ENCODE measurements around the gene NPC1. TPM values are rescaled to one million over a fixed set of nuclear protein-coding genes. Genes with fewer than 3 reads are reported as not detected.

NPC1 gene
- total RNA-seq, 1 donor from 2014 or later = 36.5 TPM

- no peaks in the 10 kb centered on the region for H3K9me3 Mint-ChIP-seq
- DNase-seq (no peak), ATAC-seq (ENCODE audit: low read depth) (no peak)
- no peak overlapping the region for H3K27ac Mint-ChIP-seq
- ChIA-PET CTCF (no interaction called here), POLR2A (no interaction called here)
- peaks cover 10% of the 10 kb centered on the region for H3K4me1 Mint-ChIP-seq
- H3K4me3 Mint-ChIP-seq = no peak overlapping the region
- no peak for TF ChIP-seq CTCF (IDR thresholded peaks at IDR 0.05)
- H3K36me3 Mint-ChIP-seq (ENCODE audit: low read depth) = no peaks in the 10 kb centered on the region
- intact Hi-C loops (cut with micrococcal nuclease) = no loop called here
- no peaks in the 10 kb centered on the region for H3K27me3 Mint-ChIP-seq
Observed at GRCh38 chr18:23596183-23596582, 9.9 kb upstream of the NPC1 start.

DNA sequence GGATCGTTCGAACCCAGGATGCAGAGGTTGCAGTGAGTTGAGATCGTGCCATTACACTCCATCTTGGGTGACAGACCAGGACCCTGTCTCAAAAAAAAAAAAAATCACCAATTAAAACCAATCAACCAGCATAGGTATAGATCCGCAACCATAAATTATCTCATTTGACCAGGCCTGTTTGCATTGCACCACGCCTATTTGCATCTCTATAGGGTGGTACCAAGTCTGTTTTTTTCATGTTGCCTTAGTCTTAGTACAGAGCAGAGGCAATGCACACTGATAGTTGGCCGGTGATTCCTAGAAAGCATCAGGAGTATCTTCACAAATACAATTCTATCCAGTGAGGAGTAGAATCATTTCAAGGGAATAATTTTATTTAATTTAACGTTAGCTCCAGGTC lies 9.3 kb upstream of the NPC1 start:
- intact Hi-C loops (cut with micrococcal nuclease) = no loop called here
- ATAC-seq (ENCODE audit: low read depth) = no peak
- no peaks in the 10 kb centered on the region for H3K9me3 Mint-ChIP-seq
- CTCF ChIA-PET = no interaction called here
- TF ChIP-seq CTCF (IDR thresholded peaks at IDR 0.05) = no peak
- no peaks in the 10 kb centered on the region for H3K27me3 Mint-ChIP-seq
- peaks cover 10% of the 10 kb centered on the region for H3K4me1 Mint-ChIP-seq
- no peak for DNase-seq
- H3K4me3 Mint-ChIP-seq = no peak overlapping the region
- H3K27ac Mint-ChIP-seq = no peak overlapping the region
- no peaks in the 10 kb centered on the region for H3K36me3 Mint-ChIP-seq (ENCODE audit: low read depth)
- POLR2A ChIA-PET = no interaction called here

- H3K27me3 Mint-ChIP-seq = no peaks in the 10 kb centered on the region
- ATAC-seq (ENCODE audit: low read depth) = no peak
- no peak for DNase-seq
- ChIA-PET POLR2A (no interaction called here), CTCF (no interaction called here)
- no peak for TF ChIP-seq CTCF (IDR thresholded peaks at IDR 0.05)
- no peaks in the 10 kb centered on the region for H3K9me3 Mint-ChIP-seq
- intact Hi-C loops (cut with micrococcal nuclease) = no loop called here
- peaks cover 10% of the 10 kb centered on the region for H3K4me1 Mint-ChIP-seq
- no peak overlapping the region for H3K27ac Mint-ChIP-seq
- H3K4me3 Mint-ChIP-seq = no peak overlapping the region
- H3K36me3 Mint-ChIP-seq (ENCODE audit: low read depth) = no peaks in the 10 kb centered on the region
Observed at GRCh38 chr18:23593720-23594119, 7.4 kb upstream of the NPC1 start.

GRCh38 chr18:23592911-23593310 lies 6.6 kb upstream of the NPC1 start:
- POLR2A ChIA-PET = interaction anchor here (0.6 kb wide), 1 partner anchor 1964 kb away, joined by 4 read pairs; no protein-coding TSS in a partner anchor
- H3K36me3 Mint-ChIP-seq (ENCODE audit: low read depth) = no peaks in the 10 kb centered on the region
- no peak overlapping the region for H3K4me3 Mint-ChIP-seq
- H3K27ac Mint-ChIP-seq = no peak overlapping the region
- no peaks in the 10 kb centered on the region for H3K9me3 Mint-ChIP-seq
- CTCF ChIA-PET = no interaction called here
- DNase-seq (no peak), ATAC-seq (ENCODE audit: low read depth) (no peak)
- H3K4me1 Mint-ChIP-seq = peaks cover 10% of the 10 kb centered on the region
- no peaks in the 10 kb centered on the region for H3K27me3 Mint-ChIP-seq
- intact Hi-C loops (cut with micrococcal nuclease) = no loop called here
- TF ChIP-seq CTCF (IDR thresholded peaks at IDR 0.05) = no peak

- no peaks in the 10 kb centered on the region for H3K9me3 Mint-ChIP-seq
- ChIA-PET CTCF (interaction anchor here (0.6 kb wide), 1 partner anchor 19 kb away, joined by 3 read pairs; no protein-coding TSS in a partner anchor), POLR2A (no interaction called here)
- ATAC-seq (ENCODE audit: low read depth) = no peak
- intact Hi-C loops (cut with micrococcal nuclease) = no loop called here
- no peak for DNase-seq
- TF ChIP-seq CTCF (IDR thresholded peaks at IDR 0.05) = no peak
- H3K27ac Mint-ChIP-seq = no peak overlapping the region
- peaks cover 10% of the 10 kb centered on the region for H3K4me1 Mint-ChIP-seq
- H3K4me3 Mint-ChIP-seq = no peak overlapping the region
- H3K36me3 Mint-ChIP-seq (ENCODE audit: low read depth) = peaks cover 3% of the 10 kb centered on the region
- H3K27me3 Mint-ChIP-seq = no peaks in the 10 kb centered on the region
Observed at GRCh38 chr18:23591011-23591410, 4.7 kb upstream of the NPC1 start.

Measured in activated B cell treated with CpG ODN at 0.5 μM for 24 hours (primary cell).